K562 (cell line): ENCODE results near the gene POLK. TPM values are rescaled to one million over a fixed set of nuclear protein-coding genes. Genes with fewer than 3 reads are reported as not detected.

ENCODE experiments used
- ATAC-seq: fragments of 200-7000 bp; cut with Tn5 transposase; 3 replicates; pipeline ENCODE4 v1.9.1; 2020; ENCODE audit warnings: moderate library complexity
- BruUV-seq: library from RNA; stranded (reverse); fragments of 400-500 nt; replicated peaks from 2 replicates; lab custom pipeline; 2021; lab: Mats Ljungman, UMichigan
- CTCF ChIA-PET: fragments of 300-600 bp; formaldehyde crosslinking; extraction: SDS; loops from one replicate; lab custom pipeline; 2021; ENCODE audit warnings: low intra/inter-chr PET ratio; lab: Yijun Ruan, JAX
- POLR2A ChIA-PET: fragments of 300-600, 350-650 bp; sonication (Branson Sonifier 250); formaldehyde crosslinking; extraction: SDS; loops from one replicate; lab custom pipeline; 2021; ENCODE audit warnings: antibody characterized with exemption, inconsistent platforms; lab: Yijun Ruan, JAX
- DNase-seq, 4 experiments: peaks; one replicate each; pipeline versions ENCODE4 v3.0.0 to v3.0.0-alpha.2; 2011 to 2018; ENCODE audit warnings: low spot score in 3 of 4, mixed read lengths in 3 of 4; ENCODE audit errors: extremely low read depth in 1 of 4
- FAIRE-seq: peaks from 2 replicates; lab custom pipeline; 2011; peaks lifted over from hg19 to GRCh38; lab: Jason Lieb, UNC
- H2AFZ ChIP-seq: 2 replicates; pipeline ENCODE4 v1.6.0; 2011; ENCODE audit warnings: low read depth, low read length, control low read depth, inconsistent platforms
- H3K27ac ChIP-seq: fragments of 200-600 bp; 3 replicates; pipeline ENCODE4 v1.8.0; 2011; ENCODE audit warnings: low read depth, mild to moderate bottlenecking, control low read depth, inconsistent platforms, low read length, moderate library complexity, mixed read lengths; ENCODE audit errors: extremely low read depth
- H3K27me3 ChIP-seq, 2 experiments: fragments of 300-600 bp in 1 of 2; 2 replicates in 1 of 2; 3 replicates in 1 of 2; pipeline versions ENCODE4 v1.6.0 to v1.8.0; 2011; ENCODE audit warnings: inconsistent platforms in 2 of 2, low read length in 2 of 2, mild to moderate bottlenecking in 1 of 2, mixed read lengths in 1 of 2, moderate library complexity in 1 of 2; ENCODE audit not compliant: control insufficient read depth in 2 of 2, insufficient read depth in 2 of 2
- H3K36me3 ChIP-seq: fragments of 300-600 bp; 3 replicates; pipeline ENCODE4 v1.8.0; 2011; ENCODE audit warnings: mild to moderate bottlenecking, low read length, inconsistent platforms; ENCODE audit not compliant: control insufficient read depth, insufficient read depth
- H3K4me1 ChIP-seq, 2 experiments: fragments of 200-600 bp in 1 of 2; replicated peaks in 1 of 2; 2 replicates in 1 of 2; 3 replicates in 1 of 2; pipeline versions ENCODE4 v1.5.1 to v1.8.0; 2011; ENCODE audit warnings: inconsistent platforms in 2 of 2, low read length in 2 of 2, mild to moderate bottlenecking in 1 of 2, mixed read lengths in 1 of 2, moderate library complexity in 1 of 2; ENCODE audit not compliant: control insufficient read depth in 2 of 2, insufficient read depth in 2 of 2
- H3K4me2 ChIP-seq: 2 replicates; pipeline ENCODE4 v1.6.1; 2011; ENCODE audit warnings: low read length, control low read depth, inconsistent platforms, mixed read lengths; ENCODE audit not compliant: insufficient read depth
- H3K4me3 ChIP-seq: fragments of 200-600 bp; sonication (generic), shearing (Covaris generic); 2 replicates; pipeline ENCODE4 v1.5.1; 2016; ENCODE audit warnings: control low read depth, inconsistent platforms
- H3K79me2 ChIP-seq: fragments of 200-600 bp; 3 replicates; pipeline ENCODE4 v1.8.0; 2011; ENCODE audit warnings: low read length, inconsistent platforms; ENCODE audit not compliant: control insufficient read depth, insufficient read depth
- H3K9ac ChIP-seq, 2 experiments: 2 replicates each; pipeline versions ENCODE4 v1.6.0 to v1.6.1; 2011; ENCODE audit warnings: low read depth in 2 of 2, low read length in 2 of 2, control low read depth in 1 of 2, inconsistent platforms in 1 of 2, mild to moderate bottlenecking in 1 of 2, mixed read lengths in 1 of 2; ENCODE audit not compliant: insufficient read depth in 1 of 2
- H3K9me1 ChIP-seq: one replicate; pipeline ENCODE4 v1.6.0; 2011; ENCODE audit warnings: inconsistent platforms, mild to moderate bottlenecking, low read length, moderate library complexity; ENCODE audit not compliant: control insufficient read depth, insufficient read depth
- H3K9me3 ChIP-seq: replicated peaks from 2 replicates; pipeline ENCODE4 v1.5.1; 2011; ENCODE audit warnings: low read depth, low read length, inconsistent platforms; ENCODE audit not compliant: control insufficient read depth, insufficient read depth
- H4K20me1 ChIP-seq: replicated peaks from 2 replicates; pipeline ENCODE4 v1.6.1; 2011; ENCODE audit warnings: low read length, inconsistent platforms, mixed read lengths; ENCODE audit not compliant: control insufficient read depth, insufficient read depth
- CUX1 ChIP-seq: fragments of 200-800 bp; sonication (Bioruptor generic); IDR thresholded peaks from 2 replicates; pipeline ENCODE4 v1.6.1; 2016; ENCODE audit warnings: missing genetic modification characterization, missing compliant biosample characterization
- HLTF ChIP-seq: fragments of 450-650 bp; IDR thresholded peaks from 2 replicates; pipeline ENCODE4 v1.6.1; 2016
- HNRNPLL ChIP-seq: fragments of 200-400 bp; formaldehyde crosslinking; IDR thresholded peaks from 2 replicates; pipeline ENCODE4 v1.6.1; 2017; ENCODE audit warnings: low read length, low read depth, mild to moderate bottlenecking; ENCODE audit not compliant: poor library complexity, severe bottlenecking
- JUND ChIP-seq, 2 experiments: IDR thresholded peaks; 2 replicates in 1 of 2; 3 replicates in 1 of 2; pipeline ENCODE4 v1.6.1; 2011; ENCODE audit warnings: borderline replicate concordance in 2 of 2, low read depth in 2 of 2, low read length in 2 of 2, improper control_type of control experiment in 1 of 2, missing biosample characterization in 1 of 2, missing genetic modification characterization in 1 of 2, missing genetic modification reagents in 1 of 2
- MAFF ChIP-seq: IDR thresholded peaks from 2 replicates; pipeline ENCODE4 v1.6.1; 2012; ENCODE audit warnings: low read length, improper control_type of control experiment
- REST ChIP-seq, 2 experiments: fragments of 450-650 bp; formaldehyde crosslinking in 1 of 2; IDR thresholded peaks; 2 replicates each; pipeline versions ENCODE4 v1.4.0 to v1.6.1; 2014 to 2020; ENCODE audit warnings: mild to moderate bottlenecking in 2 of 2, borderline replicate concordance in 1 of 2, low read depth in 1 of 2
- RFX7 ChIP-seq: fragments of 250-450 bp; sonication (Bioruptor Pico); IDR thresholded peaks from 2 replicates; pipeline ENCODE4 v1.5.1; 2021; ENCODE audit warnings: mild to moderate bottlenecking
- RHOXF2B ChIP-seq: fragments of 250-450 bp; sonication (Bioruptor Pico); conservative IDR thresholded peaks from 2 replicates; pipeline ENCODE4 v1.5.1; 2021
- SIRT6 ChIP-seq: IDR thresholded peaks from one replicate; pipeline ENCODE4 v1.6.1; 2012; ENCODE audit warnings: low read depth, mild to moderate bottlenecking, control low read depth, inconsistent platforms, low read length, moderate library complexity
- WGBS: fragments of 100-300 bp; shearing (Covaris generic); methylation state at CpG from one replicate; pipeline ENCODE4 v1.1.6; 2016; ENCODE audit warnings: low coverage, mixed read lengths; ENCODE audit not compliant: insufficient coverage; ENCODE audit errors: missing lambda C conversion rate; 5-methylcytosine and 5-hydroxymethylcytosine counted together
- in situ Hi-C: fragments of 300-500 bp; cut with MboI; formaldehyde crosslinking; loops from 4 replicates; pipeline ENCODE4 v1.15.0; 2018; ENCODE audit warnings: inconsistent platforms, mixed read lengths
- intact Hi-C: fragments of 100-400 bp; cut with micrococcal nuclease; formaldehyde crosslinking; loops from 2 replicates; pipeline ENCODE4 v1.14.2; 2022
- polyA plus RNA-seq, 8 experiments: library from polyadenylated mRNA; depleted of rRNA in 4 of 8; stranded (reverse) in 5 of 8; unstranded in 3 of 8; fragments of >200 nt; fragmentation: Nextera tagmentation in 2 of 8; fragmentation: Illumina TruSeq in 1 of 8; extraction: Ambion mirVana in 2 of 8; extraction: Trizol in 1 of 8; gene quantifications; 2 replicates each; pipeline versions ENCODE4 v1.2.1 to v1.2.3, GENCODE V29; 2011 to 2014; ENCODE audit warnings: inconsistent platforms in 1 of 8, missing spikeins in 1 of 8
- total RNA-seq, 7 experiments: library from RNA; depleted of rRNA in 6 of 7; stranded (reverse); fragments of >200 nt in 6 of 7; fragmentation: Illumina TruSeq in 2 of 7; extraction: Trizol in 2 of 7; gene quantifications; 2 replicates each; pipeline versions ENCODE4 v1.2.1 to v1.2.3, GENCODE V29; 2011 to 2021; ENCODE audit warnings: low replicate concordance in 1 of 7

POLK gene
- total and polyA plus RNA-seq, 9 of the 15 experiments (the other 6 are each of a cell fraction or from before 2014, with no cell fraction given): 6.1 to 31.6 (median 16.5) TPM

- Histone ChIP-seq H3K9ac (no peak overlapping the region), H3K9me3 (peaks cover 10% of the 10 kb centered on the region), H4K20me1 (no peaks in the 10 kb centered on the region), H3K4me2 (no peak overlapping the region), H3K9me1 (no peaks in the 10 kb centered on the region), H3K4me1 (no peaks in the 10 kb centered on the region), H3K4me3 (no peak overlapping the region), H3K27ac (no peak overlapping the region), H3K27me3 (no peaks in the 10 kb centered on the region), H3K36me3 (0 out of 3 replicates have a peak, but pooled peaks cover 5% of the 10 kb centered on the region), H3K79me2 (peaks cover 75% of the 10 kb centered on the region), H2AFZ (no peak overlapping the region)
- intact Hi-C loops: no loop called here
- DNase-seq: no peak
- ATAC-seq: no peak
- in situ Hi-C loops: no loop called here
- 86% methylated on average over 1 of the region's 1 CpG for WGBS
- BruUV-seq: no TSS peak
- no peak for FAIRE-seq
- CTCF ChIA-PET: no interaction called here
- POLR2A ChIA-PET: interaction anchor here (0.6 kb wide), 1 partner anchor 186 kb away, joined by 3 read pairs; no protein-coding TSS in a partner anchor
- TF ChIP-seq HNRNPLL (no peak), SIRT6 (no peak), CUX1 (CRISPR knock-in tag) (no peak), MAFF (no peak), JUND (IDR thresholded peaks at IDR 0.05; ENCODE audit: borderline replicate concordance, low read depth, low read length) (no peak), JUND (tag; IDR thresholded peaks at IDR 0.05; ENCODE audit: borderline replicate concordance, low read depth, low read length) (no peak), HLTF (no peak), RFX7 (CRISPR knock-in tag) (no peak), REST (IDR thresholded peaks at IDR 0.05; ENCODE audit: borderline replicate concordance) (no peak), REST (CRISPR knock-in tag; IDR thresholded peaks at IDR 0.05; ENCODE audit: low read depth) (no peak), RHOXF2B (CRISPR knock-in tag) (no peak)
Observed at GRCh38 chr5:75525344-75525743, 13.7 kb downstream of the POLK start.
